Measurements from ENCODE around the gene DBT.

Gene DBT

DNA sequence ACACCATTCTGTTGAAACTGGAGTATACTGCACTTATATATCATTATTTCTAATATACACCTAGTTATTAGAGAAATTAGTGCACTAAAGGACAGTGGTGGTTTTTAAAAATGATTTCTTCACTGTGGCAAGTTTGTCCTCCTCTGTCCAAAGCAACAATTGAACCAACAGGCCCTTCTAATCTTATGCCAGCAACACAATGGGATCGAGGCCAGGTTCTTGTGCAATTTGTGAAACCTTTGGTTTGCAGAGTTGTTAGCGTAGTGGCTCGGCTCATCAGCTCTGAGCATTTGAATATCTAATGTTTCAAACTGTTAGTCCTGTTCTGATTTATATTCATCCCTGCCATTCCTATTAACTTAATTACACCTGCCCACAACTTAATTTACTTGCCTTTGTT is 61.7 kb downstream of the DBT start:
- DNase-seq (ENCODE audit: low read depth), result no peak

DNA sequence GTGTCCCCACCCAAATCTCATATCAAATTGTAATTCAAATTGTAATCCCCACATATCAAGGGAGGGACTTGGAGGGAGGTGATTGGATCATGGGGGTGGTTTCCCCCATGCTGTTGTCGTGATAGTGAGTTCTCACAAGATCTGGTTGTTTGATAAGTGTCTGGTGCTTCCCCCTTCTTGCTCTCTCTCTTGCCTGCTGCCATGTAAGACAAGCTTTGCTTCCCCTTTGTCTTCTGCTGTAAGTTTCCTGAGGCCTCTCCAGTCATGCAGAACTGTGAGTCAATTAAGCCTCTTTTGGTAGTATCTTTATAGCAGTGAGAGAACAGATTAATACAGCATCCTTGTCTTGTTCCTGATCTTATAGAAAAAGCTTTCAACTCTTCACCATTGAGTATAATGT is 65.1 kb downstream of the DBT start:
- DNase-seq (ENCODE audit: low read depth), result no peak

DNA sequence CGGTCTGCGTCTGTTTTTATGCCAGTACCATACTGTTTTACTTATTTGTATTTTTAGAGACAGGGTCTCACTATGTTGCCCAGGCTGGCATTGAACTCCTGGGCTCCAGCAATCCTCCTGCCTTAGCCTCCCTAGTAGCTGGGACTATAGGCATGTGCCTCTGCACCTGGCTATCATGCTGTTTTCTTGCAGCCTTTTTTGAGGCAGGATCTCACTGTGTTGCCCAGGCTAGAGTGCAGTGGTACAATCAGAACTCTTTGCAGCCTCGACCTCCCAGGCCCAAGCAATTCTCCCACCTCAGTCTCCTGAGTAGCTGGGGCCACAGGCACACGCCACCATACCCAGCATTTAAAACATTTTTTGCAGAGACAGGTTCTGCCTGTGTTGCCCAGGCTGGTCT is 66.3 kb downstream of the DBT start:
- DNase-seq (ENCODE audit: low read depth), result no peak

DNA sequence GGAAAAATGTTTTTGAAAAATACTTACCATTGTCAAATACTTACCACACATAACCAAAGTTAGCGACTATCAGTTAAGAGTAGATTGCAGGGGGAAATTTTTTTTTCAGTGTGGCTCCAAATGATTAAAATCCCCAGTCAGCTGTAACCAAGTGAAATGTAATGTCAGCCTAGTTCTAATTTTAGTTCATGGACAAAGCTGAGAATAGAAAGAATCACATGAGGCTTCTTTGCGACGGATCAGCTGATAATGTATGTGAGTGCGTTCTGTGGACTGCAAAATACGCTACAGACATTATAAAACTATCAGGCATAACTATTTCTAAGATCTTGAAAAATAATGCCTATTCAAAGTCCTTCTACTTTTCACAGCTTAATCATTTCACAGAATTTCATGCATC is 71.5 kb downstream of the DBT start, which contains the start of gene LRRC39:
Gene LRRC39, minus strand, starts transcription at position 166 of the 400 bp plus-strand sequence. CDS start 9,740 bp downstream, outside the sequence.
- no peak for DNase-seq (ENCODE audit: low read depth)

DNA sequence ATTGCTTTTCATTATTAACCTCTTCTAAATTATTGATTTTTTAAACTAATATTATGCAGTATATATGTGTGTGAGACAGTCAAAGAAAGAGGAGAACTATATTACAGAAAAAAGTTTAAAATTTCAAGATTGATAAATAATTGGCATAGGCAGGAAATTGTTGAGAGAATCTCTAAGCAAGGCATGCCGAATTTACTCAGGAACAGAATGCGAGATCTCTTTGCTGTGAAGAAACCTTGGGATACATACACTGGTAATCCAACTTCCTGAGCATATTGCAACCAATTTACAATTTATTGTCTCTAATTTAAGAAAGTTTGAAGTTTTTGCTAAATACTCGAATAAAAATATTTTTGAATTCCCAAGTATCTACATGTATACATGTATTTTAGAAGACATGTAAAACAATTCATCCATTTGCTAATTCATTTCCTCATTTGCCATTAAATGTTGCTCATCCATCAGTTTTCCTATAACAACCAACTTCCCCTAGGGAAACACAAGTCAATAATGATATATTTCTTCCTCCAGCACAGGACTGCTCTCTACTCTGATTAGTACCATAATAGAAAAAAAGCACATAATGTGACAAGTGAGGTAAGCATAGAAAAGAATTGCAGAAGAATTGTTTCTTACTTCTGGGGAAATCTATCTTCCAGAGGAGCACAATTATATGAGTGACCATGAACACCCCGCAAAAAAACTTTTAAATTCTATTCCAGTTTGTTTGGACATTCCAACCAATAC is 72.2 kb downstream of the DBT start:
- DNase-seq (ENCODE audit: low read depth), result no peak

DNA sequence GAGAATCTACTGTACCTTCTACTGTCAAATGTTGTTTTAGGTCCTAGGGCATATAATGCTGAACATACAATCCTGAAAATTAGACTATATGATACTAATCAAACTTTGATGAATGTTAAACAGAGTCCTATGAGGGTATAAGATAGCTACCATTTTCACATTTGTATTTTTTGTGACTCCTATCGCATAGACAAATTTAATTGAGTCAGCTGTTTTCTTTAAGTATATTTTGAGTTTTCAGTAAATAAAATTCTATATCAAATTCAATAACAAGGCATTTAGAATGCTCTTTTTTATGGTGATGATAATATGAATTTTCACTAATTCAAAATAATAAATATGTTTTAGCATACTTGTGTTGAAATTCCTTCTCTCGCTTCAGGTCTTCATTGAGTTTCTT is 81.6 kb downstream of the DBT start:
- no peak for DNase-seq (ENCODE audit: low read depth)

DNA sequence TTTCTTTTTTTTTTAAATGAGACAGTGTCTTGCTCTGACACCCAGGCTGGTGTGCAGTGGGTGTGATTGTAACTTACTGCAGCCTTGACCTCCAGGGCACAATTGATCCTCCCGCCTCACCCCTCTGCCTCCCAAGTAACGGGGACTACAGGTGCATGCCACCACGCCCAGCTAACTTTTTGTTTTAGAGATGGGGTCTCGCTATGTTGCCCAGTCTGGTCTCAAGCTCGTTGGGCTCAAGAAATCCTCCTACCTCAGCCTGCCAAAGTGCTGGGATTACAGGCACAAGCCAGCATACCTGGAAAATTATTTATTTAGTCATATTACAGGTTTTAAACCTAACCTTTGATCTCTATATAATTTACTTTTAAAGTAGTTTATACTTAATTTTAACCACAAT is 84.9 kb downstream of the DBT start:
- DNase-seq (ENCODE audit: low read depth), result no peak

DNA sequence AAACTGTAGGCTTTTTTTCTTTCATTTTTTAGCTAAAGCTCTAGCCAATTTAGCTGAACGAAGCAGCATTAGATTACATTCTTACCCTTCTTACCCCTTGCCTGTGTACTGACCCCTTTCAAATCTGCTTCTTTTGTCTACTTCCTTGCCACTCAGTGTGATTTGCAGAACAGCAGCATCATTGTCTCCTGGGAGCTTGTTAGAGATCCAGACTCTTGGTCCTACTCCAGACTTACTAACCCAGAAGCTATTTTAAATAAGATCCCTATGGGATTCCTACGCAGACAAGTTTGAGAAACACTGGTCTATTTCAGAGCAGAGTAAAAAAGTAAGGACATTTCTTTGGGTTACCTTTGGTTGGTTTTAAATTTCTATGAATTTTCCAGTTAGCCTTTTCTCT is 85.4 kb downstream of the DBT start:
- DNase-seq (ENCODE audit: low read depth), result no peak

DNA sequence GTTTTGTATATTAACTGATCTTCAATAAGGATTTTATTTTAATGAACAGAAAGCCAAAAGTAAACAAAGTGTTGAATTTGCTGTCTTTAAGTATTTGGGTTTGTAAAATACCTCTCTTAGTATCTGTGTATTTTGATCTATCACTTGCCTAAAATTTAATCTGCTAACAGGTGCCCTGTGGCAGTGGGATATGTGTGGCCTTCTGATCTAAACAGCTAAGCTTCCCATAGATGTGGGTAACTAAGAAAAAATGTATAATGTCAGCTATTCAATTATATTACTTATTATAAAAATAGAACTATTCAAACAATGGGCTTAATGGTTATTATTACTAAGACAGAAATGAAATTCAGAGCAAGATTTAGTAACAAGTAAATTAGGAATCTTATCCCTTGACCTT is 86.8 kb downstream of the DBT start:
- no peak for DNase-seq (ENCODE audit: low read depth)

DNA sequence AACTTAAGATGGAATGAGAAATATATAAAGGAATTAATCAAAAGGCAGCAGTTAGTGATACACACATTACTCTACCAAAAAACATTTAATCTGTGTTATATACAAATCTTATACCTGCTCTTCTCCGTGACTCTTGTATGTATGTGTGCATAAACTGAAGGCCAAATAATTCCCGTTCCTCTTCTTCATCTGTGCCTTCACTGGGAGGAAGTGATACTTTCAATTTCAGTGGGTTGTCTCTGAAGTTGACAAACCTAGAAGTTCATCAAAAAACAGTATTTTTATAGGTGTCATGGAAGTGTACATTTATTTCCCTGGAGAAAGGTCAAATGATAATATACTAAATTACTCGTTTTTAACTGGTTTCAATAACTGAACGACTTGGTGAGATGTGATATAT is 97.4 kb downstream of the DBT start:
- DNase-seq (ENCODE audit: low read depth), result no peak

DNA sequence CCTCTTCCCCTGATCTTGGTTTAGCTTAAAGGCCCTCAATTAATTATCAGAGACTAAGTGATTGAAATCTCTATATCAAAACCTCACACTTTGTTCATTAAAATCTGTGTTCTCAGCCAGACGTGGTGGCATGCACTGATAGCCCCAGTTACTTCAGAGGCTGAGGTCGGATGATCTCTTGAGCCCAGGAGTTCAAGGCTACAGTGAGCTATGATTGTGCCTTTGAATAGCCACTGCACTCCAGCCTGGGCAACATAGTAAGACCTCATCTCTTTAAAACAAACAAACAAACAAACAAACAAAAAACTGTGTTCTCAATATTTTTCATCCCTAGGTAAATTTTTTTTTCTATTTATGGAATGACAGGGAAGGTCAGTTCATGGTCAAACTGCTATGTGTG is 98.0 kb downstream of the DBT start:
- no peak for DNase-seq (ENCODE audit: low read depth)

DNA sequence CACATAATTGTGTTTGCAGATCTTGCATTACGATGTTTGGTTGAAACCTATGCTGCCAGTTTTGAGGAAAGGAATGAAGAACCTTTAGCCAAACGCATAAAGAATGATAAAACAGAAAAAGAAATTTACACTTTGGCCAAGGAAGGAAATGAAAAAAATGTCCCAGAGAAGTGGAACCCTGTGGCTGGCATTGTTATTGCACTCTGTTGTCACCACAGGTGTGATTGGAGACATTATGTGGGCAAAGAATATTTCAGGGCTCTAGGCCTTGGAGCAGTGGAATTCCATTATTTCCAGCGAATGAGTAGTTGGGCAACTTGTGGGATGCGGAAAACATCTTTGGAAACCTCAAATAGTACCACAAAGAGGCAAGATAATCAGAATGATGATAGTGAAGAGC is 101.8 kb downstream of the DBT start:
- DNase-seq (ENCODE audit: low read depth), result no peak

DNA sequence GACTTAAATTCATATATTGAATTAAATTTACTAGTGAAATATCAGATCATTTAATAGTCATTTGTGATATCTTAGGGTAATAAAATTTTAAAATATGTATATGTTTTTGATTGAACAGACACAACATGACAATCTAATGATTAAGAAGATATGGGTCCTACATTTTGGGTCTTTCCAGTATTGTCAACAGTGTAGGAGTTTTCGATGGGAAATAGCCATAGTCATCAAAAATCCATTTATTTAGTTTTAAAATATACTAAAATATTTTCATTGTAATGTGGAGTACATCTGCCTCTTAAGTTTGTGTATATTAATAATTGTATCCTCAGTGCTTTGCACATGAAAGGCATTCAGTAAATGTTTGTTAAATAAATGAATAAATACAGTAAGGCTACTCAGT is 102.7 kb downstream of the DBT start:
- DNase-seq (ENCODE audit: low read depth), result no peak

DNA sequence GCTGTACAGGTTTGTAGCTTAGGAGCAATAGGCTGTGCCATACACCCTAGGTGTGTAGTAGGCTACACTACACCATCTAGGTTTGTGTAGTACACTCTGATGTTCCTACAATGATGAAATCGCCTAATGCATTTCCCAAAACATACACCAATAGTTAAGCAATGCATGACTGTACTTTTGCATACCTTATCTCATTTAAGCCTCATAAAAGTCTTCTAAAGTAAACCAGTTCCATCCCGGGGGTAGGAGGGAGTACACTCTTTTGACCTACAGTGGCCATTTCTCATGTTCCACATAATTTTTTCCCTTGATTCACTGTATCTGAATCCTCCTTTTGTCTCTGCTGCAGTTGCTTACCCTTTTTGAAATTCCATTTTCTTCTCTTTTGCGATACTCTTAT is 104.5 kb downstream of the DBT start:
- DNase-seq (ENCODE audit: low read depth), result no peak

DNA sequence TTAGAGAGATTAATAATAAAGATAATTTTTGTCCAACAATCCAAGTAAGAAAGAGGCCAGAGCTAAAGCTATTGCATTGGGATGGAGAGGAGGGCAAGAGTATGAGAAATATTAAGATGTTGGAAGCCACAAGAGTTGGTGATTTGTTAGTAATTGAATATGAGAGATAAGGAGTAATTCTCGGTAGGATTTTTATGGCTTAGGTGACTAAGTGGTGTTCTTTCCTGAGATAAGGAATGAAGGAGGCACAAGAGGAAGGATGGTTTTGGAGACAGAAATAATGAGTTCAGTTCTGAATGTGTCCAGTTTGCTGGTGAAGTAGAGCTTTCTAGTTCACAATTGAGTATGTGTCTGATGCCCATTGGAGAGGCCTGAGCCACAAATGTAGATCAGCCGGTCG is 107.3 kb downstream of the DBT start:
- no peak for DNase-seq (ENCODE audit: low read depth)

DNA sequence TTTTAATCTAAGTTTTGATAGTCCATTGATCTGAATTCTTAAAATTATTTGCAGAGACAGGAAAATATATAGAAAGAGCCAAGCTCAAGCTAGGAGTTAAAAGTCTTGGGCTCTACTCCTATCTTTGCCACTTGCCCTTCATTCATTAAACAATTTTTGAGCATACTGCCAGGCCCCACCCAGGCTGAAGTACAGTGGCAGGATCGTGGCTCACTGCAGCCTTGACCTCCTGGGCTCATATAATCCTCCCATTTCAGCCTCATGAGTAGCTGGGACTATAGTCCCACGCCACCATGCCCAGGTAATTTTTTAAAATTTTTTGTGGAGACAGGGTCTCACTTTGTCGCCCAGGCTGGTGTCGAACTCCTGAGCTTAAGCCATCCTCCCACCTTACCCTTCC is 108.4 kb downstream of the DBT start:
- DNase-seq (ENCODE audit: low read depth), result no peak

DNA sequence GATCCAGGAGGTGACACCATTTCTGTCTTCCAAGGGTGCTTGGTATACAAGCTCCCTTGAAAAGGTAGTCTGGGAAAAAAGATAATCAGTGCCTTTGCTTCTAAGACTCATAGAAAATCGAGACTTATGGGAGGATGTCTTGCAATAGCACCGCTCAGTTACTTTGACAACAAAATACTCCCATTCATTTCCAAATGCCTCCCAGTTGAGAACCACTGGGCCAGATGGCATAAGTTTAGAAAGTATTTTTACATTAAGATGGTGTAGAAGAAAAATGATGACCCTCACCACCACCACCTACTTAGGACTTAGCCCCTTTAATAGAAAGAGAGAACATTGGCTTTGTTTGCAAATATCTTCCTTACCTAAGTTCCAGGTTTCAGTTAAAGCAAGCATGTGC is 112.0 kb downstream of the DBT start:
- DNase-seq (ENCODE audit: low read depth), result no peak

All from activated T-cell treated with anti-CD3 and anti-CD28 coated beads for 48 hours (primary cell).